ACC112 (cell line): Measurements from ENCODE around the gene RHCE.
"Not testable (repeated sequence)": the region's sequence is repeated elsewhere in the genome, so short reads cannot be mapped to it uniquely, and the experiment has no call there.

Experiments used
- H2AFZ ChIP-seq: fragments of 200-600 bp; sonication (generic); one replicate; pipeline ENCODE4 v1.6.0; 2017; ENCODE audit warnings: antibody characterized with exemption, low read length; ENCODE audit not compliant: unreplicated experiment
- H3K27ac ChIP-seq: fragments of 200-600 bp; sonication (generic); 2 replicates; pipeline ENCODE4 v1.5.1; 2014; ENCODE audit warnings: low read depth, mild to moderate bottlenecking, antibody characterized with exemption, low read length, moderate library complexity
- H3K27me3 ChIP-seq: fragments of 200-600 bp; sonication (generic); 2 replicates; pipeline ENCODE4 v1.6.1; 2014; ENCODE audit warnings: mild to moderate bottlenecking, antibody characterized with exemption, low read length, moderate library complexity, mixed read lengths; ENCODE audit not compliant: insufficient read depth
- H3K36me3 ChIP-seq: fragments of 200-600 bp; sonication (generic); 2 replicates; pipeline ENCODE4 v1.6.1; 2016; ENCODE audit warnings: mild to moderate bottlenecking, antibody characterized with exemption, low read length, moderate library complexity, mixed read lengths; ENCODE audit not compliant: insufficient read depth
- H3K4me1 ChIP-seq: fragments of 200-600 bp; sonication (generic); one replicate; pipeline ENCODE4 v1.6.1; 2016; ENCODE audit warnings: low read length, mixed read lengths; ENCODE audit not compliant: insufficient read depth, unreplicated experiment, control insufficient read depth
- H3K4me3 ChIP-seq: fragments of 200-600 bp; sonication (generic); 2 replicates; pipeline ENCODE4 v1.5.1; 2014; ENCODE audit warnings: mild to moderate bottlenecking, low read depth, low read length
- H3K79me2 ChIP-seq: fragments of 200-600 bp; sonication (generic); one replicate; pipeline ENCODE4 v1.6.0; 2016; ENCODE audit warnings: low read length; ENCODE audit not compliant: control insufficient read depth, unreplicated experiment, insufficient read depth

The RHCE gene

GRCh38 chr1:25369241-25369640 lies 51.4 kb downstream of the RHCE start:
- H3K4me1 ChIP-seq = peaks cover 8% of the 10 kb centered on the region
- no peaks in the 10 kb centered on the region for H3K36me3 ChIP-seq
- H3K27ac ChIP-seq = peak overlapping the region; percentile 6; the same call in 1 of the 2 replicates
- H2AFZ ChIP-seq = no peak overlapping the region
- no peaks in the 10 kb centered on the region for H3K27me3 ChIP-seq
- no peaks in the 10 kb centered on the region for H3K79me2 ChIP-seq
- no peak overlapping the region for H3K4me3 ChIP-seq

GRCh38 chr1:25362634-25363559 lies 57.7 kb downstream of the RHCE start:
- H3K79me2 ChIP-seq, H3K27ac ChIP-seq, H3K4me3 ChIP-seq, H2AFZ ChIP-seq, H3K27me3 ChIP-seq: not testable (repeated sequence)
- Histone ChIP-seq H3K4me1 (peaks cover 20% of the 10 kb centered on the region), H3K36me3 (peaks cover 18% of the 10 kb centered on the region; the same call in 1 of the 2 replicates)

GRCh38 chr1:25361901-25362300 lies 58.7 kb downstream of the RHCE start:
- Histone ChIP-seq H2AFZ (no peak overlapping the region), H3K4me1 (peaks cover 24% of the 10 kb centered on the region), H3K36me3 (peaks cover 18% of the 10 kb centered on the region; the same call in 1 of the 2 replicates), H3K27ac (peak overlapping the region; percentile 82), H3K79me2 (peaks cover 6% of the 10 kb centered on the region), H3K27me3 (no peaks in the 10 kb centered on the region), H3K4me3 (no peak overlapping the region)

GRCh38 chr1:25360596-25361581 lies 59.7 kb downstream of the RHCE start:
- Histone ChIP-seq H2AFZ (no peak overlapping the region), H3K4me3 (no peak overlapping the region; the same call in 1 of the 2 replicates), H3K36me3 (peaks cover 18% of the 10 kb centered on the region; the same call in 1 of the 2 replicates), H3K27me3 (no peaks in the 10 kb centered on the region), H3K79me2 (peaks cover 6% of the 10 kb centered on the region), H3K4me1 (peaks cover 33% of the 10 kb centered on the region), H3K27ac (peak overlapping the region; percentile 82)

- H2AFZ ChIP-seq = no peak overlapping the region
- H3K27me3 ChIP-seq = no peaks in the 10 kb centered on the region
- H3K27ac ChIP-seq = peak overlapping the region; percentile 55
- H3K36me3 ChIP-seq = peaks cover 24% of the 10 kb centered on the region
- H3K79me2 ChIP-seq = peaks cover 10% of the 10 kb centered on the region
- peaks cover 43% of the 10 kb centered on the region for H3K4me1 ChIP-seq
- H3K4me3 ChIP-seq = no peak overlapping the region
Observed at GRCh38 chr1:25356848-25357247, 63.8 kb downstream of the RHCE start.

- H3K4me3 ChIP-seq = no peak overlapping the region
- H3K36me3 ChIP-seq = peaks cover 20% of the 10 kb centered on the region
- H2AFZ ChIP-seq = no peak overlapping the region
- H3K27ac ChIP-seq = peak overlapping the region; percentile 55
- H3K79me2 ChIP-seq = peaks cover 10% of the 10 kb centered on the region
- no peaks in the 10 kb centered on the region for H3K27me3 ChIP-seq
- H3K4me1 ChIP-seq = peaks cover 43% of the 10 kb centered on the region
Observed at GRCh38 chr1:25356441-25356840, 64.2 kb downstream of the RHCE start.

GRCh38 chr1:25355841-25356395 lies 64.7 kb downstream of the RHCE start:
- no peak overlapping the region for H2AFZ ChIP-seq
- peaks cover 19% of the 10 kb centered on the region for H3K36me3 ChIP-seq
- no peaks in the 10 kb centered on the region for H3K27me3 ChIP-seq
- H3K4me3 ChIP-seq = no peak overlapping the region
- H3K79me2 ChIP-seq = peaks cover 10% of the 10 kb centered on the region
- H3K4me1 ChIP-seq = peaks cover 41% of the 10 kb centered on the region
- H3K27ac ChIP-seq = peak overlapping the region; percentile 55

GRCh38 chr1:25349606-25350005 lies 71.0 kb downstream of the RHCE start:
- peaks cover 34% of the 10 kb centered on the region for H3K79me2 ChIP-seq
- H2AFZ ChIP-seq = no peak overlapping the region
- H3K27ac ChIP-seq = no peak overlapping the region
- peaks cover 17% of the 10 kb centered on the region for H3K4me1 ChIP-seq
- no peaks in the 10 kb centered on the region for H3K27me3 ChIP-seq
- no peak overlapping the region for H3K4me3 ChIP-seq
- peaks cover 27% of the 10 kb centered on the region for H3K36me3 ChIP-seq

- H3K36me3 ChIP-seq = peaks cover 30% of the 10 kb centered on the region
- H3K4me3 ChIP-seq = no peak overlapping the region
- peaks cover 30% of the 10 kb centered on the region for H3K4me1 ChIP-seq
- H3K27ac ChIP-seq = no peak overlapping the region
- peaks cover 45% of the 10 kb centered on the region for H3K79me2 ChIP-seq
- H2AFZ ChIP-seq = no peak overlapping the region
- H3K27me3 ChIP-seq = no peaks in the 10 kb centered on the region
Observed at GRCh38 chr1:25347556-25347955, 73.1 kb downstream of the RHCE start.

- peaks cover 18% of the 10 kb centered on the region for H3K36me3 ChIP-seq
- H3K4me1 ChIP-seq = peaks cover 38% of the 10 kb centered on the region
- no peak overlapping the region for H2AFZ ChIP-seq
- H3K27ac ChIP-seq = peak overlapping the region; percentile 70
- no peaks in the 10 kb centered on the region for H3K27me3 ChIP-seq
- H3K79me2 ChIP-seq = peaks cover 68% of the 10 kb centered on the region
- 0 out of 2 replicates have a peak overlapping the region, but pooled peaks have one; percentile 31 for H3K4me3 ChIP-seq
Observed at GRCh38 chr1:25343872-25344271, 76.8 kb downstream of the RHCE start.
